Middle frontal gyrus (tissue), 1 donor: ENCODE measurements around the gene LRP3.

Experiments used
- DNase-seq: peaks from one replicate; pipeline ENCODE4 v3.0.0-alpha.2; 2015; ENCODE audit warnings: low spot score; ENCODE audit errors: extremely low spot score

The LRP3 gene

DNA sequence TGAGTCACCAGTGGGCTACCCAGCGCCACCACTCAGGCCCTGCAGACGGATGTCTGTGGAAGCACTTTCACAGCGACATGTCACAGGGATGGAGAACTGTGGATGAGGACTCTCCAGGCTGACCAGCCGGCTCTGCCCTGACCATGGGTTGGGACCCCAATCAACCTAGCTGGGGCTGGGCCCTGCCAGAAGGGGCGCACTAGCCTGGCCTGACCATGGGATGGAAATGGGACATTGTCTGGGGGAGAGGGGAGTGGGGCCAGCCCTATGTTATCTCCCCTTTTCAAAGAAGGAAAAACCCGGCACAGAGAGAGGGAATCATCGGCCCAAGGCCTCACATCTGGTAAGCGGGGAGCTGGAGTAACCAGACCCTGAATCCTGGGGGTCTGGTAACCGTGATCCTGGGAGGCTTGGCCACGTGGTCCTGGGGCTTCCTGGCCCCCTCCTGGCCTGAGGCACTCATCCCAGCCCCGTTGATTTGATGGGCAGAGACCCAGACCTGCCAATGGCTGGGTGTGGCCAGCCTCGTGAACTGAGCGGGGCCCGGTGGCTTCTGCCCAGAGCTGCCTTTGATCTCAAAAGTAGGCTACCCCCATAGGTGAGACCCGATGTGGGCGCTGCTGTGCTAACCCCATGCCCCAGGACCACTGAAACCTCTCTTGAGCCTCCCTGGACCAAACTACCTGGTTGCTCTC is 42.7 kb downstream of the LRP3 start:
- DNase-seq: no peak

DNA sequence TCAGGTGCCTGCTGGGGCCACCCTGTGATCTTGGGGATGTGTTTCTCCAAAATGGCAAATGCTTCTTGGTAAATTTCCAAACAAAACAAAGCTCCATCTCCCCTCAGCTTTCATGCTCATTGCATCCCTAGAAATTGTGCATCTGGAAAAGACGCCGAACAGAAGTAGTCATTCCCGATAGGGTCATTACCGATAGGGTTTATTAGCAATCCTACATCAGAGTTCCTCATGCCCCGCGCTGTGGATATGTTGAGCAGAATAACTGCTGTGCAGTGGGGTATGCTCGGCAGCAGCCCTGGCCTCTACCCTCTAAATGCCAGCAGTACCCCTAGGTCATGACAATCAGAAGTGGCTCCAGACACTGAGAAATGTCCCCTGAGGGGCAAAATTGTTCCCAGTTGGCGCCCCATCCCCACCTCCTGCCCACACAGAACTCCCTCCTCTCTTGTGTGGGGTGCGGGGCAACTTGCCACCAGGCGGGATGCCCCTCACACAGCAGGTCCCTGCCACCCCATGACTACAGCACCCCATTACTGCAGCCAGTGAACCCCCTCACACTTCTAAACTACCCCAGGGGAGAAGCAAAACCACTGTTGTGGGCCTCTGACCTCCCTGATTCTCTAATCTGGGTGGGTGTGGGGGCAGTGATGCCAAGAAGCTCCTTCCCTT is 44.5 kb downstream of the LRP3 start:
- no peak for DNase-seq

- no peak for DNase-seq
Observed at GRCh38 chr19:33239223-33239975, 45.3 kb downstream of the LRP3 start.

- DNase-seq: no peak
Observed at GRCh38 chr19:33240181-33240771, 46.1 kb downstream of the LRP3 start.

- no peak for DNase-seq
Observed at GRCh38 chr19:33241091-33241529, 47.0 kb downstream of the LRP3 start.

DNA sequence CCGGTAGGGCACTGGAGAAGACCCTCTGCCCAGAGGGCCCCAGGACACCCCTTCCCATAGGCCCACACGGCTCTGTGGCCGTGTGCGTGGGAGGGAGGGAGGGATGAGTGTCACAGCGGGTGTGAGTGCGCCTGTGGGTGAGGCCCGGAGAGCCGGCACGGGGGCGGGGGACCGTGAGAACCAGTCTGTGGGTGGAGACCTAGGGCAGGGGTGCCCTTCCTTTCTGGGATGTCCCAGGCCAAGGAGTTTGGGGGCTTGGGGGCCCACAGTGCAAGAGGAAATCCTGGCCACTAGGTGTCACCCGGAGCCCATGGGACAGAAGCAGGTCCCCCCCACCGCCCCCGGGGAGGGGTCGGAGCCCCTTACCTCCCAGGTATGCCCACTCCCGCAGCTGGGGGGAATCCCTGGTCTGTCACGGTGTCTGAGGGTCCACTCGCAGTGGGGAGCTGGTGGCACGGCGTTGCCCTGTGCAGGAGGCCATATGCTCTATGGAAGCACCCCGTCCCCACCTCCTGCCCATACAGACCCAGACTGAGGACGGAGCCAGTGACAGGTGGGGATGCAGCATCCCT is 47.5 kb downstream of the LRP3 start:
- DNase-seq: no peak

- DNase-seq: no peak
Observed at GRCh38 chr19:33242131-33242530, 48.0 kb downstream of the LRP3 start.

DNA sequence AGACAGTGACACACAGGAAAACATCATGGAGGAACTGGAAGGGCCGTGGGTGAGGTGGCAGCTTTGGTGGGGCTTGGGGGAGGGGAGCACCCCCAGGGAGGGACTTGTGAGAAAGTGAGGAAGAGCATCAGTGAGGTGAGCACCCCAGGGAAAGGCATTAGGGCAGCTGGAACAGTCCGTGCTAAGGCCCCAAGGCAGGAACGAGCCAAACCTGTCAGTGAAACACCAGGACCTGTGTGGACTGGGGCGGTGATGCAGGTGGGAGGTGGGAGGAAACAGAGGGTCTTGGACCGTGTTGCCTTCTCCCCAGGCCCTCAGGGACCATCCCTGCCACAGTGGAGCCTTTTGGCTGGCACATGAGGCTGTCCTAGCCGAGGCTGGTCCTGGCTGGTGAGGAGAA is 48.8 kb downstream of the LRP3 start:
- no peak for DNase-seq

- DNase-seq: no peak
Observed at GRCh38 chr19:33245948-33246708, 52.0 kb downstream of the LRP3 start.

DNA sequence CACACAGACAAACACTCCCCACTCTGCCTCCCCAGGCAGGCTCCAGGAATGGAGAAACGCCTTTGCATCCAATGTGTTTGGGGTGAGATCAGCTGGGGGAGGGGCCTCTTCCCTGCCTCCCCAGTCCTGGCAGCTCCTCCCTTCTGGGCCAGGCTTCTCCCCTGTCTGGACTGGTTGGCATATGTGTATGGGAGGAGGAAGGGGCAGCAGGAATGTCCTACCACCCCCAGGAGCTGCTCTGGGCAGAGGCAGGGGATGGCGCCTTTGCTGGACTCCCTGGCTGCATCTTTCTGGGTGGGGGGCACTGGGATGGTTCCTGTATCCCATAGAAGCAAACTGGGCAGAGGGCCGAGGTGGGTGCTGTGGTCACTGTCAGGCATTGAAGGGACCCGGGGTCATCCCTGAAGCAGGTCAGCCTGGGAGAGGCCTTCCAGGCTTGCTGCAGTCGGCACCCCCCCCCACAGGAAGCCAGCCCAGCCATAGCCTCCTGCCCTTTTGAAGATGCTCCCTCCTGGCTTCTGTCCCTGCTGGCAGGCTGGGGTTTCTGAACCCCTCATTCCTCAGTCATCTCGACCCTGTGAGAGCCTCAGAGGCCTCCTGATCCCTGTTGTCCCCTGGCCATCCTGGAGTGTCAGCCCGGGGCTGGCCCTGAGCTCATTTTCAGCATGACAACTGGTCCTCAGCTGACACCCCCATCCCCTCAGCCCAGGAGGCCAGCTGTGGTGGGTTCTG is 52.7 kb downstream of the LRP3 start:
- no peak for DNase-seq

DNA sequence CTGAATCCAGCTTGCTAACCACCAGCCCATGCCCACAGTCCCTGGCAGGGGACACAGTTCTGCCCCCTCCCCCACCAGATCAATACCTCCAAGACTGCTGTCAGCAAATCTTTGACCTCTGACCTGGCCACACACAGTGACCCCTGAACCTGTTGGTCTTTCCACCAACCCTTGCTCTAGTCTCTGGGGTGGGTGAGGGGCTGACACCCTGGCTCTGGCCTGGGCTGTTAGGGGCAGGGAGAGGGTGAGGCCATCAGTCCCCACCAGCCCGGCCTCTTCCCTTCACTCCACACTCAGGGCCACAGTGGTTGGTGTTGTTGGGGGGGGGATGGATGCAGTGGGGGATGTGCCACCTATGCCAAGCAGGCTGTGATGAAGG is 53.3 kb downstream of the LRP3 start:
- DNase-seq: no peak

DNA sequence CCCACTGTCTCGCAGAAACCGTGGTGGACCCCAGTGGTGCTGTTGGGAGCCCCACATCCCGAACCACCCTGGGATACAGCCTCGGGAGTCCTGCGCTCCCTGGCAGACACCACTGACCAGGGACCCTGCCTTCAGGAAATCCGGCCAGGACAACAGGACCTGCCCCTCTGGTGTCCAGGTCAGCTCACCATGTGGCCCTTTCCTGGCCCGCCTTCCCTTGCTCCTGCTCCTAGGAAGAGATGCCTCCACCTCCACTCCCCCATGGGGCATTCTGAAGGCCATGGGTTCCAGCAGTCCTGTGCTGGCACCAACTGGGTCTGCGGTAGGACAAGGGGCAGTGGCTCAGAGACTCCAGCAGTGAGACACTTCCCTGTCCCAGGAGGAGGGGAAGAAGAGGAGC is 54.0 kb downstream of the LRP3 start:
- no peak for DNase-seq

- DNase-seq: no peak
Observed at GRCh38 chr19:33248553-33248953, 54.4 kb downstream of the LRP3 start.

DNA sequence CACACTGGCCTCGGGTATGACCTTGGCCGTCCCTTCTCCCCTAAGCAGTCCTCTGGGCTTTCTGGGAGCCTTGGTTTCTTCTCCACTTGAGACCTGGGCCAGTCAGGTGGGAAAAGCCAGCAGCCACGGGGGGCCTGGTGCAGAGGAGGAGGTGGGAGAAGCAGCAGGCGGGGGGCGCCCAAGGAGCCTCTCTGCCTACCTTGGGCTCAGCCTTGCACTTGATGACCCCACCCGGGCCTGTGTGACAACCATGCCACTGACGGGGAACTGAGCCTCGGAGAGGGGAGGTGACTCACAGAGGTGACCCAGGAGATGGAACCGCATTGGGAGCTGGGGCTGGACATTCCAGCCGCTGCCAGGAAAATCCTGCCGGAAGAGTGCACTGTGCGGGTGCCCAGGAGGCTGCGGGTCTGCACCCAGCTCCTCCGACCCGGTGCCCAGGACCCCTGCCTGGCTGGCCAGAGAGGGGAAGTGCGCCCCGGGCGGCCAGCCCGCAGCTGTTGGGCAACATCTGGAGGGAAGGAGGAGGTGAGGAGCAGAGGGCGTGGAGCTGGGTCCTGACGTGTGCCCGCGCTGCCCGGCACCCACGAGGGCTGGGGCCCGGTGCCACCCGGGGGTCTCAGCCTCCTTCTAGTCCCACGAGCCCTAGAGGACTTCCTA is 55.0 kb downstream of the LRP3 start:
- no peak for DNase-seq

GRCh38 chr19:33249740-33250366 is 55.7 kb downstream of the LRP3 start:
- DNase-seq: no peak

- no peak for DNase-seq
Observed at GRCh38 chr19:33250500-33250899, 56.4 kb downstream of the LRP3 start.

- DNase-seq: no peak
Observed at GRCh38 chr19:33251076-33251475, 56.9 kb downstream of the LRP3 start.

DNA sequence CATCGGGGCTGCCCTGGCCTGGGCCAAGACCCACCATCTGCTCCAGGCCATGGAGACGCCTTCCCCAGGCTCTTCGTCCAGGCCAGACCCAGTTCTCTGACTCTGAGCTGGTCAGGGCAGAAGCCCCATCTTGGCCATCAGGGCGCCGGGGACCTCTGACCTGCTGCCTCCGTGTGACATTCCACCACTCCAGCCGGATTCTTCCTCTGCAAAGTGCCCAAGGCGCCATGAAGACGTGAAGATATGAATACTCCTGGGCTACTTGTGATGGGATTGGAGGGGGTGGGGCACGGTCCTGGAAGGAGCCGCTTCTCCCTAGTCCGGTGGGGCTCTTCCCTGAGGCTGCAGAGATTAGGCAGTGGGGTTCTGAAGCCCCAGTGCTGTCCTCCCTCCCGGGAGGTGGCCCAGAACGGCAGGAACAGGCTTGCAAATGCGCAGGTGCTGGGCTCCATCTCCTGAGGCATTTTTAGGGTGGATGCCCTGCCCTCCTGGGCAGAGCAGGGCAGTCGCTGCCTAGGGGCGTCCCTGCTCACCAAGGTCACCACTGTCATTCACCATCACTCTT is 57.5 kb downstream of the LRP3 start:
- no peak for DNase-seq

DNA sequence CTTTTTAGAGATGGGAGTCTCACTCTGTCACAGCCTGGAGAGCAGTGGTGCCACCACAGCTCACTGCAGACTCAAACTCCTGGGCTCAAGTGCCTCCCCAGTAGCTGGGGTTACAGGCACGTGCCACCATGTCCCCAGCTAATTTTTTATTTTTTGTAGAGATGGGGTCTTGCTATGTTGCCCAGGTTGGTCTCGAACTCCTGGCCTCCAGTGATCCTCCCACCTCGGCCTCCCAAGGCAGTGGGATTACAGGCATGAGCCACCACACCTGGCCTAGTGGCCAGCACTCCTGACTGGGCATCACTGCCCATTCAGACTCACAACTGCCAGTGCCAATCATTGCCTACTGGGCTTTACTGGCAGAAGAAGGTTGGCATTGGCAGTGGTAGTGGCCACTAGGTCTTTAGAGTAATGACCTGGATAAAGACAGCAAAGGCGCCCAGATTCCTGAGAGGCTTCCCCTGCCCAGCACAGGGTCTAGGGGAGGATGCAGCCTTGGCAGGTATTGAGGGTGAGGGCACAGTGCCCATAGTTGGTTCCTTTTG is 58.4 kb downstream of the LRP3 start:
- no peak for DNase-seq
